ENCODE measurements around the gene MYH7B. TPM values are rescaled to one million over a fixed set of nuclear protein-coding genes. Genes with fewer than 3 reads are reported as not detected.

Gene MYH7B
- total RNA-seq, 1 donor from 2014 or later: 253 TPM

GRCh38 chr20:34938466-34939163, 17.1 kb upstream of the MYH7B start:
- Histone ChIP-seq H3K4me3 (no peak overlapping the region), H3K9me3 (replicated peaks) (no peaks in the 10 kb centered on the region), H3K27ac (replicated peaks) (peak overlapping the region; percentile 87), H3K36me3 (peaks cover 15% of the 10 kb centered on the region), H3K27me3 (ENCODE audit: low read depth) (no peaks in the 10 kb centered on the region), H3K4me1 (peaks cover 40% of the 10 kb centered on the region)
- TF ChIP-seq CTCF (IDR thresholded peaks at IDR 0.05; ENCODE audit: borderline replicate concordance): no peak
- intact Hi-C loops (cut with micrococcal nuclease): no loop called here
- peak; percentile 74 for DNase-seq

GRCh38 chr20:34940081-34940481, 15.6 kb upstream of the MYH7B start:
- no peaks in the 10 kb centered on the region for H3K27me3 ChIP-seq (ENCODE audit: low read depth)
- no peaks in the 10 kb centered on the region for H3K9me3 ChIP-seq (replicated peaks)
- no peak overlapping the region for H3K4me3 ChIP-seq
- TF ChIP-seq CTCF (IDR thresholded peaks at IDR 0.05; ENCODE audit: borderline replicate concordance): no peak
- peaks cover 29% of the 10 kb centered on the region for H3K36me3 ChIP-seq
- peak overlapping the region; percentile 87 for H3K27ac ChIP-seq (replicated peaks)
- peak; percentile 44 for DNase-seq
- peaks cover 40% of the 10 kb centered on the region for H3K4me1 ChIP-seq
- intact Hi-C loops (cut with micrococcal nuclease): no loop called here

- H3K27ac ChIP-seq (replicated peaks): peak overlapping the region; percentile 87
- H3K4me1 ChIP-seq: peaks cover 49% of the 10 kb centered on the region
- H3K27me3 ChIP-seq (ENCODE audit: low read depth): no peaks in the 10 kb centered on the region
- no peak overlapping the region for H3K4me3 ChIP-seq
- no peak for TF ChIP-seq CTCF (IDR thresholded peaks at IDR 0.05; ENCODE audit: borderline replicate concordance)
- H3K36me3 ChIP-seq: peaks cover 30% of the 10 kb centered on the region
- H3K9me3 ChIP-seq (replicated peaks): no peaks in the 10 kb centered on the region
- DNase-seq: no peak
- intact Hi-C loops (cut with micrococcal nuclease): no loop called here
Observed at GRCh38 chr20:34941226-34941625, 14.4 kb upstream of the MYH7B start.

GRCh38 chr20:34942301-34942700, 13.4 kb upstream of the MYH7B start:
- no peak overlapping the region for H3K4me3 ChIP-seq
- H3K4me1 ChIP-seq: peaks cover 55% of the 10 kb centered on the region
- TF ChIP-seq CTCF (IDR thresholded peaks at IDR 0.05; ENCODE audit: borderline replicate concordance): no peak
- H3K27ac ChIP-seq (replicated peaks): peak overlapping the region; percentile 87
- H3K9me3 ChIP-seq (replicated peaks): no peaks in the 10 kb centered on the region
- DNase-seq: no peak
- intact Hi-C loops (cut with micrococcal nuclease): no loop called here
- peaks cover 30% of the 10 kb centered on the region for H3K36me3 ChIP-seq
- no peaks in the 10 kb centered on the region for H3K27me3 ChIP-seq (ENCODE audit: low read depth)

- Histone ChIP-seq H3K4me3 (no peak overlapping the region), H3K4me1 (peaks cover 39% of the 10 kb centered on the region), H3K27ac (replicated peaks) (no peak overlapping the region), H3K9me3 (replicated peaks) (no peaks in the 10 kb centered on the region), H3K36me3 (peaks cover 30% of the 10 kb centered on the region), H3K27me3 (ENCODE audit: low read depth) (no peaks in the 10 kb centered on the region)
- no peak for DNase-seq
- intact Hi-C loops (cut with micrococcal nuclease): no loop called here
- no peak for TF ChIP-seq CTCF (IDR thresholded peaks at IDR 0.05; ENCODE audit: borderline replicate concordance)
Observed at GRCh38 chr20:34943808-34944567, 11.7 kb upstream of the MYH7B start.
